GM12873 (cell line): ENCODE measurements around the gene NEK9.

Source experiments
- CTCF ChIP-seq: IDR thresholded peaks from 2 replicates; pipeline ENCODE4 v1.5.1; 2012; ENCODE audit warnings: low read depth, mild to moderate bottlenecking, moderate library complexity, low read length, control low read depth; ENCODE audit not compliant: insufficient read depth; ENCODE audit errors: missing control alignments

The NEK9 gene

GRCh38 chr14:75090353-75090752, 36.5 kb downstream of the NEK9 start:
- no peak for TF ChIP-seq CTCF

DNA sequence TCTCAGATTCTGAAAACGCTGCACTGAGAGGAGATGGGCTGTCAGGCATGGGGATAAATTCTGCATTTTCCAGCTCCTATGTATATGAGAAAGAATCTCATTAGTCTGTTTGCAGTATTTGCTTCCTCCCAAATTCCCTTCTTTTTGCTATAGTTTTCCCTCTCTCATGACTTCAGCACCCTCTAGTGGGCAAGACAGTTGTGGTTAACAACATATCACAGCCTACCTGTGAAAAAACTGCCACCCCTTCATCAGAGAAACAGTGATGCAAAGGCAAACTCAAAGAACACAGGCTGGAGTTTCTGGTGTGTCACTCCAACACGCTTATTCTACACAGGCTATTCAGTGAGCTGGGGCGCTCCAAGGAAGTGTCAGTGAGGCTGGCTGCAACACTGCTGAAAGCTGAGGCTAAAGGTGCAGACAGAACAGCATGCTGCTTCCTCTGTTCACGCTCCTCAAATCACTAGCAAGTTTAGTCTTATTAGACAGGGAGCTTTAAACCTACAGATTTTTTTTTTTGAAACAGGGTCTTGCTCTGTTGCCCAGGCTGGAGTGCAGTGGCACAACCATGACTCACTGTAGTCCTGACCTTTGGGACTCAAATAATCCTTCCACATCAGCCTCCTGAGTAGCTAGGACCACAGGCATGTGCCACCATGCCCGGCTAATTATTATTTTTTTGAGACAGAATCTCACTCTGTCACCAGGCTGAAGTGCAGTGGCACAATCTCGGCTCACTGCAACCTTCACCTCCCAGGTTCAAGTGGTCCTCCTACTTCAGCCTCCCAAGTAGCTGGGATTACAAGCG, 38.1 kb downstream of the NEK9 start:
- peak; percentile 73 for TF ChIP-seq CTCF

GRCh38 chr14:75088153-75088552, 38.7 kb downstream of the NEK9 start:
- TF ChIP-seq CTCF, result no peak

DNA sequence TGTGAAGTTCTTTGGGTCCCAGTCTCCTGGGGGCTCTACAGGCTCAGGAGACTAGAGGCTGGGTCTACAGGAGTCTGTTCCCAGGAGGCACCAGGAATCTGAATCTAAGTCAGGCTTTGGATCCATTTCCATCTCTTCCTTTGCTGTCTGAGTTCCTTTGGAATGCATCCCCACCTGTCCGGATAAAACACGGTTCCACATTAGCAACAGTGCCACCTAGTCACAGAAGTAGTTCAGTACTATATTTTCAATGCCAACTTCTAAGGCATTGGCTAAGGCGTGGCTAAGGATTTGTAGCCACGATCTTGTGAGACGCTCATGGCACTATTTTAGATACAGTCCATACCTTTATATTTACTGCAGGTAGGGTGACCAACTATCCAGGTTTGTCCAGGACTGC, 42.3 kb downstream of the NEK9 start:
- no peak for TF ChIP-seq CTCF

DNA sequence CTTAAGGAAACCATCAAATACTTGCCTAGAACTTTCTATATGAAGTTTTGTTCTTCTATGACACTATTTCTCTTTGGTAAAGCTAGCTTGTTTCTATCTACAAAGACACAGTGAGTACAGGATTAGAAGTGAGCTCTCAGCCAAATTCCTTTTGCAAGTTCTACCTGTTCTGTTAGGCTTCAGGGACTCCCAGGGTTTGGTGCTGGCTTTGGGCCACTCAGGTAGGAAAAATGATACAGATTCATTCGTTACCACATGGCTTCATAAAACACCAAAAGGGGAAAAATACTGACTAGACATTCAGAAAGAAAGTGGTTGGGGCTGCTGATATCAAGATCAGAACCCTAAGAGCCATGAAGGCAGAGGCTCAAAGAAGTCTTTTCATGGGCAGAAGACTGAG, 43.6 kb downstream of the NEK9 start:
- no peak for TF ChIP-seq CTCF

DNA sequence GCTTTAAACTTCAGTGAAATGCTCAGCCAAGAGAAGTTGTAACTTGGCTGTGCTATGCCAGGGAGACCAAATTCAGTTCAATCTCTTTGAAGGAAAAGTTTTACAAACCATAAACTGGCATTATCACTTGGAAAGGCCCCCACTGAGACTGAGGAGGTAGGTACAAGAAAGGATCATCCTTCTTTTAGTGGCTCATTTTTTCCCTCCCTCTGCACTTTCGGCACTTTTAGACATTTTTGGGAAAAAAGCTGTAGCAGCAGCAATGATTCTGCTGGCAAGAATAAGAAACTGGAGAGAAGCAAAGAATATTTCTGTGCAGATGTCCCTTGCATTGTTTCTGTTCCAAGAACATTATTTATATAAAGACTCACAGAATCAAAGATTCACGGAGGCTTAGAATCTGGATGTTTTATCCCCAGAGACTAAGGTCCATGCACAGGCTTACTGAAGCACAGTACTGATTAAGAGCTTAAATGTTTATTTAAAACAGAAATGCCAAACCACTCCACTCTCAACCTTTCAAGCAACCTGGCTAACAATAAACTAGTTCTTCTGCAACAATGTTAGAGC, 45.1 kb downstream of the NEK9 start:
- no peak for TF ChIP-seq CTCF

DNA sequence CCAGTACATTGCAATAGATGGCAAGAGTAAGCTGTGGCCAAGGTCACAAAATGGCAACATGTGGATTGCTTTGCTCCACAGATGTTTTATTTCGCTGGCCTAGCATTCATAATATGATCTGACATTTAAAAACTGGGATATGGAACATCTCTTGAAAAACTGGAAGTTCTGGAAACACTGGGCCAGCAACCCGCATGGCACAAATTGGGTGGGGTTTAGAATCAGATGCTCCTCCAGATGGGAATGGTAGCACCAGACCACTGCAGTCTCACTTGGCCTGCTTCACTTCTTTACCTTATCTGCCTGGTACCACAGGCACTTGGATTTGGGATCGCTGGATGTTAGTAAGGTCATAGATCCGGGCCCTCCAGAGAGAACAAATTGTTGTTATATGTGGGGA, 47.3 kb downstream of the NEK9 start:
- no peak for TF ChIP-seq CTCF
